Daoy (cell line): ENCODE results near the gene ENOX1. TPM values are rescaled to one million over a fixed set of nuclear protein-coding genes. Genes with fewer than 3 reads are reported as not detected.
A peak's percentile ranks its signal among the peaks of the same experiment; 100 is the strongest.

Experiments
- DNase-seq: peaks from one replicate; pipeline ENCODE4 v3.0.0-alpha.2; 2015; ENCODE audit warnings: low read depth
- total RNA-seq: library from RNA; depleted of rRNA; stranded (reverse); fragments of >200 nt; shearing (Covaris generic); gene quantifications from 2 replicates; pipeline ENCODE4 v1.2.3, GENCODE V29; 2014

The ENOX1 gene
- total RNA-seq, 1 experiment from 2014 or later = 0.69 TPM

DNA sequence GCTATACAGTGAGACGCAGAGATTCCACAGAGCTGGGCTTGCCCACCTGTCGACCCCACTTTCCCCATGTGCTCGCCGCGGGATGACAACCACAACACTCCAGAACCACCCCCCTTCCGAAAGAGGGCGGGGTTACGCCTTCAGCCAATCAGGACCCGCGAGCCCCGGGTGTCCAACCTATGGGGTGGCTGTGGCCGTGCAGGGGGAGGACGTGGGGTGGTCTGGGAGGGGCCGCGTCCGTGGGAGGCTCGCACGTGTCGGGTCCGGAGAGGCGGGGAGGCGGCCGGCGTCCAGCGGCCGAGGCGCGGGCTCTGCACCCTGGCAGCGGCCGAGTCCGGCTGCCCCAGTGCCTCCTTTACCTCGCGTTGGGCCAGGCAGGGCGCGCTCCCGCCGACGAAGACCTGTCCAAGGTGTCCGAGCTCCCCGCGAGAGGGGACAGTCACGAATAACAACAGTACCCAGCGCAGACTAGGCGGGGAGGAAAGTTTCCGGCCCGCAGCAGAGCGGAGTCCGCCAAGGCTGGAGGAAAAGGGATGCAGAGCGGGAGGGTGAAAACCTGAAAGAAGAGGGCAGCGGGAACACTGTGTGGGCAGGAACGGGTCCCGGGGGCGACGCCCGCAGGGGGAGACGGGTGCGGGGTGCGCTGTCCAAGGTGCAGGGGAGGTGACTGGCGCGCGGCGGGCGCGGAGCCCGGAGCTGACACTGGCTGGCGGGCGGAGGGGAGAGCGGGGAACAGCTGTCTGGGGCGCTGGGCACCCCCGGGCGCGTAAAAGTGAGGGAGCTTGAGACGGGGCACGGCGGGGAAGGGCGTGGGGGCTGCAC, 911 bp downstream of the ENOX1 start:
- DNase-seq = peak; percentile 71

DNA sequence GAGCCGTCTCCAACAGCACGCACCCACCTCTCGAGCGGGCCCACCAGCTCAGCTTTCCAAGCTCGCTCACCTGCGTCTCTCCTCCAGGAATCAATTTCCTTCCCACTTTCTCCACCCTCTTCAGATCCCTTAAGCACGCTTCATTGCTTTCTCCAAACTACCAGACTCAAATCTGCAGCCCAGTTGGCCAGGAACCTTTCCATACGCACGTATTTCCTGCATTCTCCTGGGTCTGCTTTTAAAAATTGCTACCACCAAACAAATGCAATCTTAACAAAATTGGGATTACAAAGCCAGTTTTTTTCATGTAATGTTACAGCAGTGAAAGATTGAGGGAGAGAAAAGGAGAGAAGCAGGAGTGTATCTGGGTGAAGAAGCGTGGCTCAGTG, 1.5 kb downstream of the ENOX1 start:
- DNase-seq = no peak

DNA sequence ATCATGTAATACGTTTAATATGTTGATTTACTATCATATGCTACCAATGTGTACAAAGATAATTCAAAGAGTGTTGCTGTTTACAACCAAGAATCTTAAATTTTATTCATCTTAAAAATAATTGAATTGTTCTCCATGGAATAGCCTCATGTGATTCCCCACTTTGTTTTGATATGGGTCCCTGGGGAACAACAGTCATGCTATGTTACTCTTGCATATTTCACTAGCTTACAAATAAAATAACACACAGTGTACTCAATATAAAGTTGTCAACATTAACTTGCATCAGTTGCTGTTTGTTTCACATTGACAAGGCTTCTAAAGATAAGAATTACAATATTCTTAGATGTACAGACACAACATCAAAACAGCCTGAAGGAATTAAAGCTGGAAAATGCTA, 2.3 kb downstream of the ENOX1 start:
- no peak for DNase-seq

DNA sequence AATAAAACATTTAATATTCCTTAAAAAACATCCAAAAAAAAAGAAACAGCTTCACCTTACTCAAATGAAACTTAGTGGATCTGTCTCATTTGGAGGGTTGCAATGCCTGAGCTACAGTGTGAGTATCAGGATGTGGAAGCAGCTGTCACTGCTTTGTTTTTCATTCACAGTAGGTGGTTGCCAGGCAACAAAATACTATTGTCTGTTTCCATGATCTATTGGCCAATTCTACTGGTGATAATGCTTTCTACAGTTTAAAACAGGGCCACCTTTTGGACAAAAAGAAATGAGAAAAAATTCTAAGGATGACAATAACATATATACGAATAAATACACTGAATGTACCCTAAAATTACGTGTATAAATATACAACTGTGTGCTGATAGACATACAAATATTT, 3.0 kb downstream of the ENOX1 start:
- DNase-seq = peak; percentile 9

DNA sequence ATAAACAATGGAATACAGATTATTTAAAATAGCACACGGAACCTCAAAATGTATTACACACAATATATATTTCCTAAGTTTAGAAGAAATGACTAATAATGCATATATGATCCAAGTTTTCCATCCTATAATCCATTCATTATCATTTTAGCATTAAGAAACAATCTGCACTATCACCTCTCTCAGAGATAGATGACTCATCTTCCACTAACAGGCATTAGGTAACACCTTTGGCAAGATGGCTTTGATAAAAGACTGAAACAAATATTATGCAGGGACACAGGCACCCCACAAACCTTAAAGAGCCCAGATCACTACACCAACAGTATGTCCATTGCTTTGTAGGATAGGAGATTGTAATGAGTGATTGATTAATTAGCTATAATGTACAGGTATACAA, 4.1 kb downstream of the ENOX1 start:
- DNase-seq = no peak

DNA sequence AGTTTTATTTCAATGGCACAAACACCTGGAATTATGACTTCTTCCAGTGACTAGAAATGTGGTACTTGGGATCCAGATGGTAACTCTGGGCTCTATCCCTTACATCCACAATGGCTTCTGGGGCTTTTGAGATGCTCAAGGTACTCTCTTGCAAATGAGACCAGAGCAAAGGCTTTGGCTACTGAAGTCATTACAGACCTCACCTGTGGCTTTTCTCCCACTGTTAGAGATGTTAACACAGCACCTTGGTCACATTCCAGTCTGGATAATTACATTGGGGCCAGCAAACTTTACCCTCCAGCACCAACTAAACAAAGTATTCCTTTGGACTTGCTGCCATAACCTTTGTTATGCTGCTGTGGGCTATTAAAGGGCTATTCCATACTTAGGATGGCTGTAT, 6.1 kb downstream of the ENOX1 start:
- DNase-seq = no peak

DNA sequence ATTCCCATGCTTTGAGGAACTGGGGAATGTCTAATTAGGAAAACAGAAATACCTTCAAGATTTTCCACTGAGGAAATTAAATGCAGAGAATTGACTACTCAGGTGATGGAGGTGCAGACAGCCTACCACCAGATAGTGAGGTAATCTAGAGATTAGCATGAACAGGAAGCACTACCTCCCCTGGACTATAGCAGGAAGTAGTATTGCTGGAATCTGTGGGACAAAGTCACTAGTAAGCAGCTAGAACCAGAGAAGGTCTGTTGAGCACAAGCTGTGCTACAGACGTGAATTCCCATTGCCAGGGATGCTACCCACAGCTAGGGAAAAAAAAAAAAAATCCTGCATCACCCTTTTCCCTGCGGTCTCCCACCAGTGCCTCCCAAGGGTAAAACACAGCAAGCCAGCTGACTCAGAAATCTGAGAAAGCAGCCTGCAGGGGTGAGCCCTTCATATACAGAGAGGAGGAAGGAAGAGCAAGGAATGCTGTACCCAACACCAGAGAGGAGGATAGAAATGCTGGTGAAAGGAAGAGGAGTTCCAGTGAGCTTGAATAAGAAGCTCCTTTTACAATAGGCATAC, 10.2 kb downstream of the ENOX1 start:
- DNase-seq = peak; percentile 38

DNA sequence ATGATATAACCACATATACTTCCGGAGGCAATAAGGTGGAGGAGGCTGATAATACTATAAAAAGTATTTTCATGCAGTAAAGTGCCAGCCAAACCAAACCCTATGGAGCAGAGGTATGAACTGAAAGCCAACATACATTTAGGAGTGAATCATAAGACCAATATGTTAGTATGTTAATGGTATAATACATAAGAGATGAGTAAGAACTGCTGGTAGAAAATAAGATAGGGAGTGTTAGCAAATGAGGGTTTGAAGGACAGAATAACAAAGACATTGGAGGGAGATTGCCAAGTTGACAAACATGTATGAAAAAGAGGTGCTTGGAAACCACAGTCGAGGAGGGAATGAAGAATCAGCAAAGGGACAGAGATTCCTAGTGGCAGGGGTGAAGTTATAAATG, 10.8 kb downstream of the ENOX1 start:
- no peak for DNase-seq

DNA sequence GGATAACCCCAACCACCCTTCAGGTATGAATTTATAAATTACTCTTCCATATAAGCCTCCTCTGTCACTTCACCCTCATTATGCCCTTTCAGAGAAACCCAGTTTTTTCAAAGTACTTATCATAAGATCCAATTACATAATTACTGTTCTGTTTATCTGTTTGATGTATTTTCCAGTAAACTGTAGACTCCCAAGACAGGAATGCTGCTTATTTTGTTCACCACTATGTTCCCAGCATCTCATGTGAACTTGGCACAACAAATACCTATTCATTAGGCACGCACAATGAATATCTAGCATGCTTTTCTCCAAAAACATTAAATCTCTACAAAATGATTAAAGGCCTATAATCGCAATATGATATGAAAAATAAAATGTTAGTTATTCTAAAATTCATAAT, 13.2 kb downstream of the ENOX1 start:
- DNase-seq = no peak

DNA sequence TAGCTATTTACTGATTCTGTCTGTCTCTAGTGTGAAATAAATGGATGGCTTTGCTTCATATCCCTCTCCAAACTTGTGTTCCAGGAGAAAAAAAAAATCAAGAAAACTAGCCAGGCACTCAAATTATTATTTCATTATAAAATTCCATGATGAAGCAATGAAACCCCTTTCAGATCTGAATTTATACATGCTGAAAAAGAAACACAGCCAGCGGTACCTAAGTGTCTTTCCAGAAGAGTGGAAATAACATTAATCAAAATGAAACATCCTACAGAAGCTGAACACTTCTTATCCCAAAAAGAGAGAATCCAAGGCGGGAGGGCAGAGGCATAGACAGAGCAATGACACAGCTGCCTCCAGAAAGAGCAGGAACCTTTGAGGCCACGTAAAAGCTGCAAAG, 15.9 kb downstream of the ENOX1 start:
- DNase-seq = no peak

DNA sequence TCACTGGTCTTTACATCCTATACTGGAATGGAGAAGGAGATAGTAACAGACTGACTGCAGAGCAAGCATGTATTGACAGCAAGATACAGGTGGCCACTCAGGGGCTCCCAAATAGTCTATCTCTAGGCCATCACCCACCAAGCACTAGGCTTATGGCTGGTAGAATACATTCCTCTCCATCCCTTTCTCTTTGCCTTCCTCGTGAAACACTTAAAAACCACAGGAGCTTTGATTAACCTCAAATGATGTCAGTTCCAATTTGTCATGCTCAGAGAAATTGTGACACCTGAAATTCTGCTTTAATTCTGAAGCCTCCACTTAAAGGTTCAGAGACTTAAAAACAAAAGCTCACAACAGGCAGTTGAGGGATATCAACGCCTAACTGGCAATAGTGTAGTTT, 17.2 kb downstream of the ENOX1 start:
- DNase-seq = no peak

DNA sequence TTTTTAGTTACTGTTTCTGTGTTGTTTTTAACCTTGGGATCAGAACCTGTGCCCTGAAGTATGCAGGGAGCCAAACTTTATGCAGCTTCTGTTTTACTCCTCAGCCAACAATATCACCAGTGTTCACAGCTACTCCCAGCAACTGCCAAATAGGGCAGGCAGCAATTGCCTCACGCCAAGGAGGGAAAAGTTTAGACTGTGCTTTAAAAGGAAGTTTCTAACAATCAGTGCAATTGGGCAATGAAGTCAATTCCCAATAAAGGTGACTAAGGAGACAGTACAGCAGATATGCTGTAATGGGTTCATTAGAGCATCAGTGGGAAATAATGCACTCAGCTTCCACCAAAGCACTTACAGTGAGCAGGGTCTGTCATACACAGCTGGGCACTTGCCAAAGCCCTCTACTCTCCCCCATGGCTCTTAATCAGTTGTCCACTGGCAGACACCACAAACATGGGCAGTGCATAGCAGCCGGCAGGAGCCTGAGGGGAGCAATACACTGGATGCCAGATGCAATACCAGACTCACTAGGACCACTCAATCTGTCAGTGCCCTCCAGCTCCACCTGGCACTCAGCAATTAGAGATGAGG, 19.3 kb downstream of the ENOX1 start:
- DNase-seq = no peak

DNA sequence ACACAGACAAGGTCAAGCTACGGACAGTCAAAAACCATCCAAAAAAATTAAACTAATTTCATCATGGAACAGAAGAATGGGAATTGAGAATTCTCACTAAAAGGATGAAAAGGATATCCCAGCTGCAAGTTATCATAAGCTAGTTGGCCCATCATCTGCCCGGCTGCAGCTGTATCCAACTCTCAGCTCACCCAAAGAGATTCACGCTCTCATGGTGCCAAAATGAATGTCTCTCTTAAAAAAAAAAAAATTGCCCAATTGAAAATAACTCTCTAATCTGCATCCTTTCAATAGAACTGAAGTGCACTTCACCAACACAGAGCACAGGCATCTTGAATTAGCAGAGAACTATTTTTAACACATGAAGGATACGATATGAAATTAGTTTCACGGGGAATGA, 20.0 kb downstream of the ENOX1 start:
- DNase-seq = no peak

DNA sequence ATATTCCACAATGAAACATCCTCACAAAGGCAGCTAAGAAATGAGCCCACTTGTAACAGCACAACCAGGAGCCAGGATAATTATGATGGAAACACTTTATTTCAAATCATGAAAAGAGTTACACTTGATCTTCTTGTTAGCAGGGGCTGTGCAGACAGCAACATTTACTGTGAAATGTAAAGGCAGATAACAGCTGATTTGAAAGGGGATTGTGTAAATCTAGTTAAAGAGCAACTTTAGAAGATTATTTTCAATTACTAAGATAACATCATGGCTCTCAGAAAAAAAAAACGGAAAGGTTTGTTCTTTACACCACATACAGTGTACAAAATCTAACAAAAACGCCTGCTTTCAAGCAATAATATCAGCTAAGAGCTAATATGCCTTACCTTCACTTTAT, 22.4 kb downstream of the ENOX1 start:
- no peak for DNase-seq

DNA sequence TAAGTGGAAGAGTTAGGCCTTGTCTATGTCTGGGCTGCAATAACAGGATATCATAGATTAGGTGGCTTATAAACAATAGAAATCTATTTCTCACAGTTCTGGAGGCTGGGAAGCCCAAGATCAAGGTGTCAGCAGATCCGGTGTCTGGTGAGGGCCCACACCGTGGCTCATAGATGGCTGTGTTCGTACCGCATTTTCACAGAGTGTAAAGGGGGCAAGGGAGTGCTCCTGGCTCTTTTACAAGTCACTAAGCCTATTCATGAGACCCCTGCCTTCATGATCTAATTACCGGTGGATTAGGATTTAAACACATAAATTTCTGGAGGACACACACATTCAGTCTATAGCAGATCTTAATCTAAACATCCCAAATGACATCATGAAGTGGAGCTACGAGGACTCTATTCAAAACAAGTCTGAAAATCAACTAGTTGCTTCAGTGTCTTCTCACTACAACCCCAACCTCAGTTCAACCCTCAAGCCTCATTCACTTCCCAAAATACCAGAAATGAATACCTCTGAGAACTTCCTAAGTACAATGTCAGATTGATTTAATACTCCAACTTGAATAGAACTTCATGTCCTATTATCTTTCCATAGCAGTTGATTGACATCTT, 23.5 kb downstream of the ENOX1 start:
- no peak for DNase-seq

DNA sequence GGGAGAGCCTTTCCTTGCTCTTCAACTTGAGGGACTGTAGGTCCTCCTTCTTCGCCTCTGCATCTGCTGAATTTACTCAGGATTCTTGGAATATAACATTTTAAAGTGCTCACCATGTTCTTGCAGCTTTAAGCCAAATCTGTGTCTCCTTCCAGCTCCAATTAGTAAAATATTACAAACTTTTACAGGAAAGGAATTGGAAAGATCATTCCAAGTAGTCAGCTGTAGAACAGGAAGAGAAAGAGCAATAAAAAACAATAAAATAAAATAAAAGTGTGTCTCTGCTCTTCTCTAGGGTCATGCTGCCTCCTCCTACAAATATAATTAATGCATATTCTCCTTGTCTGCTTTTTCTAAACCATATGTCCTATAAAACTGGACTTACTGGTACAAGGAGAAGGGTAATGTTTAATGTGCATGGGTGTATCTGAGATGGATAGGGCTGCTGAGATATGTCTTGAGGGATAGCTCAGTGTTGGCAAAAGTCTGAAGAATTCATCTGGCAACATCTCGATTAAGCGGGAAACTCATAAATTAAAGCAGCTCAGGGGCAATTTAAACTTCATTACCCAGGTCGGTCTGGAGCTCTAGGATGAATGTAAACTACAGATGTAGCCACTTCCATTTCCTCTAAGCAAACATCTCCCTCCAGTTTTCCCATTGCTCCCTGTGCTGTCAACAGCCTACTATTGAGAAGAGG, 25.0 kb downstream of the ENOX1 start:
- no peak for DNase-seq

DNA sequence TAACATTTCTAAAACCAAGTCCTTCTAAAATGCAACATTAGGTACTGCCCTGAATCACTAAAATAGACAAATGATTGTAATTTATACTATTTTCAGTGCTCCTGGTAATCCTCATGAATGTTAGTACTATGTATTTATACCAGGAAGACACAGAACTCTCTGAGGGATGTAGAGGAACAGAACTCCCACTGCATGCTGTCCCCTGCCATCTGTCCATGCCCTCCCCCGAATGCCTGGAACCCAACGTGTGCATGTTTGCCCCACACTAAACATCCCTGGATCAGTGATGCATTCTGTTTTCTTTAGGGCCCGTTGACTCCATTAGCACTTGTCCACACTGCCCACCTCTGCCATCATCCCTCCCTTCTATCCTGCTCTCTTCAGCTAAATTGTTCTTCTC, 26.5 kb downstream of the ENOX1 start:
- DNase-seq = no peak

DNA sequence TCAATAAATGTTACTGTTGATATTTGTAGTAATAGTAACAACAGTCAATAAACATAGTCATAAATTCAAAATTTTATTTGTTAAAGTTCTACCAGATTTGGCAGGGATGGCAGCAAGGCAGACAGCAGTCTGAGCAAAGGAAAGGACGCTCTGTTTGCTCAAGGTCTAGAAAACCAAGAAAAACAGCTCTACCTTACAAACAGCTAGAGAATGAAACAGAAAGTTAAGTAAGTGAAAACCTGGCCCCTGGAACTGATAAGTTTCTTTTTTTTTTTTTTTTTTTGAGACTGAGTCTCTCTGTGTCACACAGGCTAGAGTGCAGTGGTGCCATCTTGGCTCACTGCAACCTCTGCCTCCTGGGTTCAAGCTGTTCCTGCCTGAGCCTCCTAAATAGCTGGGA, 27.9 kb downstream of the ENOX1 start:
- DNase-seq = no peak

DNA sequence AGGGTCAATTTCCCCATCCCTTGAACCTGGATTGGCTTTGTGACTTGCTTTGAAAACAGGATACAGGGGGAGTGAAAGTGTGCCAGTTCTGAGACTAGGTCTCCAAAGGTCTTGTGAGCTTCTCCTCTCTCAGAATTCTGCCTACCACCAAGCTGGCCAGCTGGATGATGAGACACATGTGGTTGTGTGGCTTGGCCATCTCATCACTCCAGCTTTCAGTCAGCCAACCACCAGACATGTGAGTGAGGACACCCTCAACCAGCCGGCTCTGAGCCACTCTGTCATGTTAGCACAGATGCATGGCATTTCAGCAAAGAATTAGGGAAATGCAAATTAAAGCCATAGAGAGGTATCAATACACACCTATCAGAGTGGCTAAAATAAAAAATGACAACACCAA, 29.5 kb downstream of the ENOX1 start:
- no peak for DNase-seq

DNA sequence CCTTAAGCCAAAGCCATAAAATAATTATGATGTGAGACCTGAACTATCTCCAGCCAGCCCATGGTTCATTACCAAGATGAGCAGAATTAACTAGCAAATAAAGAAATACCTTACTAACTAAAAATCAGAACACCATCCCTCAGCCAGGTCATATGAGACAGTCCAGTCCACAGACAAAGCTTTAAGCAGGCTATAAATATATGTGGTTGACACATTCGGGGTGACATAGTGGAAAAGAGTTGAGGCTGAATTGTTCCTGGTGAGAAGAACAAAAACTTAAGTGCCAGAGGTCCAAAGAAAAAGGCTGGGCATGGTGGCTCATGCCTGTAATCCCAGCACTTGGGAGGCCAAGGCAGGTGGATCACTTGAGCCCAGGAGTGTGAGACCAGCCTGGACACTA, 30.9 kb downstream of the ENOX1 start:
- DNase-seq = no peak

DNA sequence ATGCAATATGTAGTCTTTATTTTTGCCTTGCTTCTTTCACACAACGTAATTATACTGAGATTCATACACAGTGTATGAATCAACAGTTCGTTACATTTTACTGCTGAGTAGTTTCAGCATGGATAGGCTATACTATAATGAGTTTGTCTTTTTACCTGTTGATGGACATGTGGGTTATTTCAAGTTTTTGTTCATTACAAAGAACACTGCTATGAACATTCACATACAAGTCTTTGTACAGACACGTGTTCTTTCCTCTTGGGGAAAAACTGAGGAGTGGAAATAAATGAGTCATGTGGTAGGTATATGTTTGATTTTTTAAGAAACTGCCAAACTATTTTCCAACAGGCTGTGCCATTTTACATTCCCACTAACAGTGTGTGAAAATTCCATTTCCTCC, 35.1 kb downstream of the ENOX1 start:
- DNase-seq = no peak

DNA sequence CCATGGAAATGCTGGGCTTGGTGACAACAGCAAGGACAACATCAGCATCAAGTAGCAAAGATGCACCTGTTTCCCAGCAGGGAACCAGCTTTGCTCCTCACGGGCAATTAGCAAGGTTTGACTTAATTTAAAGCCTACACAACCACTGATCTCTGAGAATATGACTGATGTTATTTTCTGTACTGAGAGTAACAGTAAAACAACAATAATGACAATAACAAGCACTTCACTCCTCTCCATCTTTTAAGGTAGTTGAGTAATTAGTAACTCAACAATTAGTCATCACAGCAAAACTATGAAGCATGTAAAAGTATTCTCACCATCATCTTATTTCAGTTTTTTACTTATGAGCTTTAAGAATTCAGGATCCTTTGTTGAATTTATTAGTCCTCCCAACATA, 37.3 kb downstream of the ENOX1 start:
- no peak for DNase-seq
